ENCODE results near the gene OR10D3.
"Not testable (repeated sequence)": the region's sequence is repeated elsewhere in the genome, so short reads cannot be mapped to it uniquely, and the experiment has no call there.

OR10D3 gene

GRCh38 chr11:124183068-124183467 is at the start of gene OR10D3:
Gene OR10D3 (plus strand): TSS chr11:124183345. CDS start chr11:124185270, 1,925 bp downstream.
- no peak for DNase-seq

- no peak for DNase-seq
Measured at GRCh38 chr11:124143034-124143433, 40.1 kb upstream of the OR10D3 start.

- no peak for DNase-seq
Measured at GRCh38 chr11:124147951-124148350, 35.2 kb upstream of the OR10D3 start.

GRCh38 chr11:124150684-124151083 is 32.5 kb upstream of the OR10D3 start:
- DNase-seq: no peak

- no peak for DNase-seq
Measured at GRCh38 chr11:124152770-124153407, 30.3 kb upstream of the OR10D3 start.

- no peak for DNase-seq
Measured at GRCh38 chr11:124153821-124154220, 29.3 kb upstream of the OR10D3 start.

- DNase-seq: no peak
Measured at GRCh38 chr11:124159481-124159880, 23.7 kb upstream of the OR10D3 start.

GRCh38 chr11:124160986-124161385 is 22.2 kb upstream of the OR10D3 start:
- DNase-seq: no peak

- DNase-seq: no peak
Measured at GRCh38 chr11:124167826-124168231, 15.3 kb upstream of the OR10D3 start.

GRCh38 chr11:124168796-124169195 is 14.3 kb upstream of the OR10D3 start:
- no peak for DNase-seq

GRCh38 chr11:124170315-124170714 is 12.8 kb upstream of the OR10D3 start:
- DNase-seq: not testable (repeated sequence)

- no peak for DNase-seq
Measured at GRCh38 chr11:124170801-124171586, 12.2 kb upstream of the OR10D3 start.

- no peak for DNase-seq
Measured at GRCh38 chr11:124172101-124172500, 11.0 kb upstream of the OR10D3 start.

- no peak for DNase-seq
Measured at GRCh38 chr11:124172599-124172998, 10.5 kb upstream of the OR10D3 start.

- DNase-seq: peak in 9 of 51 donors; percentile 3 to 48 (median 12)
Measured at GRCh38 chr11:124174001-124174583, 9.1 kb upstream of the OR10D3 start.

- no peak for DNase-seq
Measured at GRCh38 chr11:124176925-124177715, 6.0 kb upstream of the OR10D3 start.

GRCh38 chr11:124179310-124179709 is 3.8 kb upstream of the OR10D3 start:
- no peak for DNase-seq

GRCh38 chr11:124190298-124191139 is 7.4 kb downstream of the OR10D3 start:
- no peak for DNase-seq

GRCh38 chr11:124193221-124194010 is 10.3 kb downstream of the OR10D3 start:
- no peak for DNase-seq
